ENCODE data around the gene NFATC3.

DNA sequence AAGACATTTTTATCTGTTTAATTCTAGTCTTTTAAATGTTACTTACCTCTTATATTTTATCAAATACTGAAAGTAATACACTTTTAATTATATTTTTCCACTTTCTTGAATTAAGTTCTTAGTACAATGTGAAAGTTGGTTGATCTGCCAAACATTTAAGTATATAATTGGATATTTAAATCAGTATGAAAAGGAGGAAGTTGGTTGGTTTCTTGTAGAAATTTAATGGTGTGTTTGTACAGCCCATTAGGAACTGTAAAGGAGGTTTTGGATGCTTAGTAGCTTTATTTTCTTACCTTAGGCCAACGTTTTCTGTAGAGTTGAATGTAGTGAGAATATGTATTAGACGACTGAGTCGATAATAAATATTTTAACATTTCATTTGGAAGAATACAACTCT lies 5.4 kb downstream of the NFATC3 start:
- no peak for TF ChIP-seq CTCF (IDR thresholded peaks at IDR 0.05)
- no peak for TF ChIP-seq POLR2A (IDR thresholded peaks at IDR 0.05)
